ENCODE results near the gene VPS25. TPM values are rescaled to one million over a fixed set of nuclear protein-coding genes. Genes with fewer than 3 reads are reported as not detected.
"Not testable (repeated sequence)": the region's sequence is repeated elsewhere in the genome, so short reads cannot be mapped to it uniquely, and the experiment has no call there.

Gene VPS25
- polyA plus RNA-seq, 4 donors, result 85.0 to 90.7 (median 88.9) TPM

DNA sequence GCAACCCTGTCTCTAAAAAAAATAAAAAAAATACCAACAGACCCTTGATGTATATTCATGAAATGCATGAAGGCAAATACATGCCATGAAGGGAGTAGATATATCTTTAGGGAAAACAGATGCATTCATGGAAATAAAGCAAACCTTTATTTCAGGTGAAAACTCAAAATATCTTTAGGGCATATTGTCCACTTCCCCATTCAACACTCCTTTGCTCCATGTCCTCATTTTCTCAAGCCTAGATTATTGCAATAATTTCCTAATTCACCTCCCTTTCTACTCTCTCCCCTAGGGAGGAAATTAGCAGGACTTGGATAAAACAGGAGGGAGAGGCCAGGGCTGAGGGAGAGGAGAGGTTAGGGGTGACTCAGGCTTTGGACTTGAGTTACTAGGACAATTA is 5.7 kb upstream of the VPS25 start:
- no peak for DNase-seq (ENCODE audit: low read depth in 4 of 4, low spot score in 3 of 4)

GRCh38 chr17:42768006-42768405 is 5.2 kb upstream of the VPS25 start:
- DNase-seq (ENCODE audit: low read depth in 4 of 4, low spot score in 3 of 4), result not testable (repeated sequence)

GRCh38 chr17:42769964-42770363 is 3.3 kb upstream of the VPS25 start:
- DNase-seq (ENCODE audit: low read depth in 4 of 4, low spot score in 3 of 4), result not testable (repeated sequence)

GRCh38 chr17:42772945-42773289 is 332 bp upstream of the VPS25 start:
- no peak for DNase-seq (ENCODE audit: low read depth in 4 of 4, low spot score in 3 of 4)

DNA sequence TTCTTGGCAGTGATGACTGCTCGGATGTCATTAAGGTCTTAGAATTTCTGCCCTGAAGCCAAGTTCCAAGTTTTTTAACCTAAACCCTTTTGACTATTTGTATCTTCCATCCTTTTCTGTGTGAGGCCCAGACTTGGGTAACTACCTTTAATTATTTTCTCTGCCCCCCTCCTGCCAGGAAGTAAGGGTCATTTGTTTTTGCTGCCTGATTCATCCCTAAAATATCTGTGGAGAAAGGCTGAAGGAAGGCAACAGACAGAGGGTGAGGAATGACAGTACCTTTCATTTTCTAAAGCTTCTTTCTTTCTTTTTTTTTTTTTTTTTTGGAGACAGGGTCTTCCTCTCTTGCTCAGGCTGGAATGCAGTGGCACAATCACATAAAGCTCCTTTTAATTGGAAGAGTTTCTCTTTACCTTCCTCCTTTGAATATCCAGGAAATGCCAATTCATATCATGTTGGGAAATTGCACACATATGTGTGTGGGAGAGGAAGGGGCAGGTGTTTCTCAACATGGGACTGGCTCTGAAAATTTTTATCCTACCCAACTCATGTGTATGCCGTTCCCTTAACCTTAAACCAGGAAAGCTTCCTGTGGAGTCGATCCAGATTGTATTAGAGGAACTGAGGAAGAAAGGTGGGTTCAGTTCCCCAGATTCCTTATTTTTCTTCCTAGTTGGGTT is 957 bp downstream of the VPS25 start:
- no peak for DNase-seq (ENCODE audit: low read depth in 4 of 4, low spot score in 3 of 4)

DNA sequence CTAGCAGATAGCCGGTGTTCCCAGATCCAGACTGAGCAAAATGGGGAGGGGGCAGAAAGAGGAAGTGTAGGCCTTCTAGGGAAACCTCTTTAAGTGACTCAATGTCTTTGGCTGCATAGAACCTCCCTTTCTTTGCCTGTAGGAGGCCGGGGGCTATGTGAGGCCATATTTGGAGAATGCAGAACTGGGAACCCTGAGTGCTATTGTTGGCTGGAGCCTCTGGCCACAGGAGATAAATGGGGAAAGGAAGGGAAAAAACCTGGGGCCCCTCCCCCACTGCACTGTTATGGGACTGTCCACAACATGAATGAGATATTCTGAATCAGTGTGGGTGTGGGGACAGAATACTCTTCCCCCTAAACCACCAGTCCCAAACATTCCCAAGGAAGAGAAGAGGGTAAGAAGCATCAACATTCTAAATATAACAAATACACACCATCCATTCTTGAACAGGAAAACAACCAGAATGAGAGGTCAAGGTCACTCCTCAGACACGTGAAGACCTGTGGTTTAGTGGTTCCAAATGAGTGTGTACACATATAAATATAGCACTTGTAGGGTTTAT is 2.4 kb downstream of the VPS25 start:
- DNase-seq (ENCODE audit: low read depth in 4 of 4, low spot score in 3 of 4), result no peak

DNA sequence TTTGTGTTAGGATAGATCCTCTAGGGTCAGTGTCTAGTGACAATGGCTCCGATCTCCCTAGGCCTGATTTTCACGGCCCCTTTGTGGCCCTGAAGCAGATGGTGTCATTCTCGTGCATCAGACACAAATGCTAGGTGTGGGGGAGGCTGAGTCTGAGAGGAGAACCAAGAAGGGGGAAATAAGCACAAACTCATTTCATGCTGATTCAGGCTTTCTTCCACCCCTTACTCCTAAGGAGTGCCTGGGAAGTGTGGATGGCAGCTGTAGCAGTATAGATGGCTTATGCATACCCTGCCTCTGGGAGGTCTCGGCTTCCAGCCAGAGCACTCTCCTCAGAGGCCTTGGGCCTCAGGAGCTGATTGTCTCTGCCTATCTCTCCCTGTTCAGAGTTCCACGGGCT is 5.3 kb downstream of the VPS25 start:
- DNase-seq (ENCODE audit: low read depth in 4 of 4, low spot score in 3 of 4), result no peak

DNA sequence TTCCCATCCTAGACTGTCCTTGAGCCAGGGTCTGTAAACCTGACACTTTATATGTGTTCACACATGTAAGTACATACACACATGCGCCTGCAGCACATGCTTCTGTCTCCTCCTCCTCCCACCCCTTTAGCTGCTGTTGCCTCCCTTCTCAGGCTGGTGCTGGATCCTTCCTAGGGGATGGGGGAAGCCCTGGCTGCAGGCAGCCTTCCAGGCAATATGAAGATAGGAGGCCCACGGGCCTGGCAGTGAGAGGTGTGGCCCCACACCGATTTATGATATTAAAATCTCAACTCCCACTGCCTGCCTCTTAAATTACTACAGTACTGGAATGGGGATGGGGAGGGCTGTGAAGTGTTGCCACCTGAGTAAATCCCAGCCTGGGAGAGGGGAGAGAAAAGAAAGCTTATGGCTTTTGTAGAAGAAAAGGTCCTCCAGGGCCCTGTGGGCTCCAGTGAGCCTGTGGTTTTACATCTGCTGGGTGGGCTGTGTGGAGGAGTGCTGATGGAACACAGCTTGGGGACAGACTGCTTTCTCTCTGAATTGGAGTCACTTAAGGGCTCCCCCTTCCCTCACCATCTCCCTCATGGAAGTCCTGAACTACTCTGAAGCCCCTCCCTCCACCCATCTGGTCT is 6.2 kb downstream of the VPS25 start:
- DNase-seq (ENCODE audit: low read depth in 4 of 4, low spot score in 3 of 4), result no peak

GRCh38 chr17:42779936-42780850 is 6.9 kb downstream of the VPS25 start, which contains the start of gene WNK4:
Gene WNK4, plus strand, starts transcription at chr17:42780610. Its CDS starts 89 bp downstream, at chr17:42780699.
- DNase-seq (ENCODE audit: low read depth in 4 of 4, low spot score in 3 of 4), result no peak

- no peak for DNase-seq (ENCODE audit: low read depth in 4 of 4, low spot score in 3 of 4)
These were observed 7.8 kb downstream of the VPS25 start for GRCh38 chr17:42780851-42781638.

GRCh38 chr17:42781639-42782165 is 8.5 kb downstream of the VPS25 start:
- no peak for DNase-seq (ENCODE audit: low read depth in 4 of 4, low spot score in 3 of 4)

- no peak for DNase-seq (ENCODE audit: low read depth in 4 of 4, low spot score in 3 of 4)
These were observed 9.2 kb downstream of the VPS25 start for GRCh38 chr17:42782166-42783061.

GRCh38 chr17:42783062-42783790 is 10.0 kb downstream of the VPS25 start:
- no peak for DNase-seq (ENCODE audit: low read depth in 4 of 4, low spot score in 3 of 4)

- no peak for DNase-seq (ENCODE audit: low read depth in 4 of 4, low spot score in 3 of 4)
These were observed 10.5 kb downstream of the VPS25 start for GRCh38 chr17:42783791-42784138.

DNA sequence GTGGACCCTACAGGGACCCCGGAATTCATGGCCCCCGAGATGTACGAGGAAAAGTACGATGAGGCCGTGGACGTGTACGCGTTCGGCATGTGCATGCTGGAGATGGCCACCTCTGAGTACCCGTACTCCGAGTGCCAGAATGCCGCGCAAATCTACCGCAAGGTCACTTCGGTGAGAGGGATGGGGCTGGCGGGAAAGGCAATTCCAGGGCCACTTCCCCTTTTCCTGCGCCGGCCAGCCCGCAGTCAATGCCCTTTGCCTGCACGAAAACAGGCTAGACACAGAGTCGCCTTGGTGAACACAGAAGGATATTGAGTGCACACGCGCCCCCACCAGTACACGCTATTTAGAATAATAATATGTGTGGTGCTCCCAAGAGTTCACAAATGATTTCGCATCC is 11.2 kb downstream of the VPS25 start:
- no peak for DNase-seq (ENCODE audit: low read depth in 4 of 4, low spot score in 3 of 4)

GRCh38 chr17:42784811-42785592 is 11.8 kb downstream of the VPS25 start:
- DNase-seq (ENCODE audit: low read depth in 4 of 4, low spot score in 3 of 4), result no peak

DNA sequence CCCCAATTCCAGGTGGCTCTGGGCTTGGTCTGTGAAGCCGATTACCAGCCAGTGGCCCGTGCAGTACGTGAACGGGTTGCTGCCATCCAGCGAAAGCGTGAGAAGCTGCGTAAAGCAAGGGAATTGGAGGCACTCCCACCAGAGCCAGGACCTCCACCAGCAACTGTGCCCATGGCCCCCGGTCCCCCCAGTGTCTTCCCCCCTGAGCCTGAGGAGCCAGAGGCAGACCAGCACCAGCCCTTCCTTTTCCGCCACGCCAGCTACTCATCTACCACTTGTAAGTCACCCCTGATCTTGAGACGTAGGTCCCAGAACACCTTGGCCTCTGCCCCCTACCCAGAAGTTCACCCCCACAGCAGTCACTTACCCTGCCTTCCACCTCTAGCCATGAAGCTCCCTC is 14.0 kb downstream of the VPS25 start:
- no peak for DNase-seq (ENCODE audit: low read depth in 4 of 4, low spot score in 3 of 4)

DNA sequence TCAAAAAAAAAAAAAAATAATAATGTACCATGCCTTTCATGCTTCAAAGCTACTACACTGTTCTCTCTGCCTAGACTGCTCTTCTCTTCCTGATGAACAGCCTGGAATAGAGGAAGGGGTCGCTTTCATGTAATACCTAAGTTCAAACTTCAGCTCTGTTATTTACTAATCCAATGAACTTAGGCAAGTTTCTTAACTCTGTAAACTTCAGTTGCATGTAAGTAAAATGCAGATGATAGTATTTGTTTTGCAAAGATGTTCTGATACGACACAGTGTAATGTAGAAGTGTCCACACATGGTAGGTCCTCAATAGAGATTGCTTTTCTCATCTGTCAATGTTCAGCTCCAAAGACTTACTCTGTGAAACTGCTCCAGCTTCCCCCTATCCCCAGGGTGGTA is 18.7 kb downstream of the VPS25 start:
- DNase-seq (ENCODE audit: low read depth in 4 of 4, low spot score in 3 of 4), result no peak
